Measurements from ENCODE around the gene SIDT1.
"Not testable (repeated sequence)": the region's sequence is repeated elsewhere in the genome, so short reads cannot be mapped to it uniquely, and the experiment has no call there.

The SIDT1 gene

GRCh38 chr3:113634782-113635474 is 102.6 kb downstream of the SIDT1 start:
- DNase-seq (ENCODE audit: low spot score) = no peak

- not testable (repeated sequence) for DNase-seq (ENCODE audit: low spot score)
Observed at GRCh38 chr3:113636034-113636433, 103.7 kb downstream of the SIDT1 start.

GRCh38 chr3:113637756-113638155 is 105.4 kb downstream of the SIDT1 start:
- DNase-seq (ENCODE audit: low spot score) = no peak

GRCh38 chr3:113638910-113639309 is 106.6 kb downstream of the SIDT1 start:
- no peak for DNase-seq (ENCODE audit: low spot score)

GRCh38 chr3:113643583-113643982 is 111.2 kb downstream of the SIDT1 start:
- no peak for DNase-seq (ENCODE audit: low spot score)

- no peak for DNase-seq (ENCODE audit: low spot score)
Observed at GRCh38 chr3:113648524-113648923, 116.2 kb downstream of the SIDT1 start.

GRCh38 chr3:113649174-113649845 is 117.0 kb downstream of the SIDT1 start:
- DNase-seq (ENCODE audit: low spot score) = no peak

- DNase-seq (ENCODE audit: low spot score) = no peak
Observed at GRCh38 chr3:113654310-113654709, 122.0 kb downstream of the SIDT1 start.

- no peak for DNase-seq (ENCODE audit: low spot score)
Observed at GRCh38 chr3:113654851-113655250, 122.5 kb downstream of the SIDT1 start.

GRCh38 chr3:113658107-113658506 is 125.8 kb downstream of the SIDT1 start:
- no peak for DNase-seq (ENCODE audit: low spot score)

- DNase-seq (ENCODE audit: low spot score) = no peak
Observed at GRCh38 chr3:113659101-113659541, 126.8 kb downstream of the SIDT1 start.

- DNase-seq (ENCODE audit: low spot score) = no peak
Observed at GRCh38 chr3:113659996-113660395, 127.6 kb downstream of the SIDT1 start.

GRCh38 chr3:113660458-113660857 is 128.1 kb downstream of the SIDT1 start:
- DNase-seq (ENCODE audit: low spot score) = no peak

GRCh38 chr3:113660896-113661295 is 128.5 kb downstream of the SIDT1 start:
- no peak for DNase-seq (ENCODE audit: low spot score)

- DNase-seq (ENCODE audit: low spot score) = no peak
Observed at GRCh38 chr3:113662824-113663223, 130.5 kb downstream of the SIDT1 start.

GRCh38 chr3:113663324-113663750 is 131.0 kb downstream of the SIDT1 start:
- no peak for DNase-seq (ENCODE audit: low spot score)

GRCh38 chr3:113663761-113664160 is 131.4 kb downstream of the SIDT1 start:
- no peak for DNase-seq (ENCODE audit: low spot score)

GRCh38 chr3:113664523-113665094 is 132.3 kb downstream of the SIDT1 start:
- DNase-seq (ENCODE audit: low spot score) = no peak

- DNase-seq (ENCODE audit: low spot score) = no peak
Observed at GRCh38 chr3:113668015-113668414, 135.7 kb downstream of the SIDT1 start.

GRCh38 chr3:113673593-113673992 is 141.2 kb downstream of the SIDT1 start:
- no peak for DNase-seq (ENCODE audit: low spot score)

GRCh38 chr3:113676261-113676660 is 143.9 kb downstream of the SIDT1 start:
- no peak for DNase-seq (ENCODE audit: low spot score)

GRCh38 chr3:113677737-113678136 is 145.4 kb downstream of the SIDT1 start:
- DNase-seq (ENCODE audit: low spot score) = no peak

- DNase-seq (ENCODE audit: low spot score) = no peak
Observed at GRCh38 chr3:113678773-113679172, 146.4 kb downstream of the SIDT1 start.
